SW 1271 (cell line): ENCODE results near the gene FBXO21.

Experiments
- DNase-seq, 2 experiments: peaks; one replicate each; lab custom pipeline; 2025; lab: John Stamatoyannopoulos, UW

The FBXO21 gene

GRCh38 chr12:117162633-117163032, 27.6 kb downstream of the FBXO21 start:
- no peak for DNase-seq

- no peak for DNase-seq
Observed at GRCh38 chr12:117162167-117162539, 28.1 kb downstream of the FBXO21 start.

DNA sequence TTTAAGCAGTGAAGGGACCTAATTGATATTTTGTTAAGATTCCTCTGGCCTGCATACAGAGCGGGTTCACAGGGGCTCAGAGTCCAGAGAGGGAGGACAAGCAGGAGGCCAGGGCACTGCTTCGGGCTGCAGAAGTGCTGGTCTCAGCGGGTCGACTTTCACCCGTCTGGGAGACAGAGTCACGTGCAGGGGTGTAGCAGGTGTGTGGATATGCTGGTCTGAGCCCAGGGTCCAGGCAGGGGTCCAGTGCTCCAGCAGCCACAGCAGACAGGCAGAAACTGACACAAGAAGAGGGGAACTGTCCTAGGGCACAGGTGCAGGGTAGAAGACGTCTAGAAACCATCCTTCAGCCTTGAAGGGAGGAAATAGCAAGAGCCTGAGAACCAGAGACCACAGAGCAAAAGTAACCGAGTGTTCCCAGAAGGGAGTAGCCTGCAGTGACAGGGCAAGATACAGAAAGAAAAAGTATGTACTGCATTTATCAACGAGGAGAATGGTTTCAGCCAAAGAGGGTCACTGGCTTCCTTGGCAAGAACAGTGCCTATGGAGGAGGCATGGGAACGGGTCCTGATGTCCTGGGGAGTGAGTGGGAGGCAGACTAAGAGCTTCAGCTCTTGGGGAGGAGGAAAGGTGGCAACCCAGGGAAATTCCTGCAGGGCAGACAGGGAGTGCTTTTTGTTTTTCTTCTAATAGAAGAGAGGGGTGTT, 28.7 kb downstream of the FBXO21 start:
- DNase-seq = no peak

DNA sequence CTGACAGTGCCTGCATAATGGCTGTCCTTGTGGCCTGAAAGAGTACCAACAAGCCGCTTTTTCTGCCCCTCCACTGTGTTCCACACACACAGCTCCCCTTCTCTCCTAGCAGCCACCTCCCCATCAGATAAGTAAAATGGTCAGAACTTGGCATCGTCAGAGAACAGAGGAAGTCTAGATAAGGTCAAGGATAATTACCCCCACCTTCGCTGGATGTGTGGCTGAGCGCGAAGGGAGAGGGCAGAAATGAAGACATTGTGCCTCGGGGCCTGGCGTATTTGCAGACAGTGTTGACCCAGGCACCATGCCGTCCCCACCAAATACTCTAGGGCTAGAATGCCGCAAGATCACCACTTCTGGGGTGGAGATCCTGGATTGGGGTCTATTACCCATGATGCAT, 30.6 kb downstream of the FBXO21 start:
- no peak for DNase-seq

DNA sequence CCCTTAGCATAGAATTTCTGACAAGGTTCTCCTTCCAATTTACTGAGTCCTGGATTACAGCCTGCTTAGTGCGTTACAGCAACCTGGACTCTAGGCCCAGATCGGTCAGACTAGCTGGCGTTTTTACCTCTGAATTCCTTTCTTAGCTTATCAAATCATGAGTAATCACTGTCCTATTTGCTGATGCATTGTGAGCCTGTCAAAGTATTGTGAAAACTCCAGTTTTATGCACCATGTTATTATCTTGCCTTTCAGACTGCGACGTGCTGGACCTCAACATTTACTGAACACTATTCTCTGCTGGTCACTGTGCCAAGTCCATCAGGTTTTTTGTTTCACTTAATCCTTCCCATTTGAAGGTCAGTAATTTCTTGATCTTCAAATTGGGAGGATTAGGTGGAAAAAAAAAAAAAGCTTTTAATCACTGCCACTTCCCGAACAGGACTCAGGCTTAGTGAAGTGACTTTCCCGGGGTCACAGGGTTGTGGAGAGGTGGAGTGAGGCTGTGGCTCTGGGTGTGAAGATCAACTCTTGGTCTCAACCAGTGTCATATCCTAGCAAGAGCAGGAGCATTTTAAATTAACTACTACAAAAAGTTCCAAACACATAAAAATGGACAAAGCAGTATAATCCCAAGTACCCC, 31.2 kb downstream of the FBXO21 start:
- no peak for DNase-seq

GRCh38 chr12:117158096-117158495, 32.2 kb downstream of the FBXO21 start:
- DNase-seq = no peak

GRCh38 chr12:117155278-117156060, 34.8 kb downstream of the FBXO21 start:
- DNase-seq = peak in 1 of 2 experiments; percentile 53

- no peak for DNase-seq
Observed at GRCh38 chr12:117152793-117153775, 37.2 kb downstream of the FBXO21 start.

DNA sequence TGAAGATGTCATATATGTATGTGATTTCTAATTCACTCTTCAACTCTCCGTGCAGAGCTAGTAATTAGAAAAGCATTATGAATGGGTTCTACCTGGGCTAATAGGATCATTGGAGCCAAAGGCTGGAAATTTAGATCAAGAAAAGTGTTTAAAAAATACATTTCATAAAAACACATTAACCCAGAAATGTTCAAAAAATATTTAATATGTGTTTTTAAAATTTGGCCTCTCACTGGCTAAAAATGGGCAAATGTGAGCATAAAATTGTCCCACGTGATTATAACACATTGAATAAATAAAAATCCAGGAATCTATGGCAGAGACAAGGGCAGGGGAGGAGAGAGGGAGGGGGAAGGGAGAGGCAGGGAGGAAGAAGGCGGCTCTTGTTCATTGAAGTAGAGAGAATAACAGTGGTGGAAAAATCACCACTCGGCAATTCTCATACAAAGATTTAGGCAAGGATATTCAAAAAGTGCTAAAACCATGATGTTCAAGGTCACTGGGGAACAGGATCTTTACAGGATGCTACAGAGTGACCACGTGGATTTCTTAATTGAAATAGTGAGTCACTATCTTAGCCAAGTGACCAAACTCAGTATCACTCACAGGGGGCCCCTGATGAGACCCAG, 38.8 kb downstream of the FBXO21 start:
- no peak for DNase-seq

DNA sequence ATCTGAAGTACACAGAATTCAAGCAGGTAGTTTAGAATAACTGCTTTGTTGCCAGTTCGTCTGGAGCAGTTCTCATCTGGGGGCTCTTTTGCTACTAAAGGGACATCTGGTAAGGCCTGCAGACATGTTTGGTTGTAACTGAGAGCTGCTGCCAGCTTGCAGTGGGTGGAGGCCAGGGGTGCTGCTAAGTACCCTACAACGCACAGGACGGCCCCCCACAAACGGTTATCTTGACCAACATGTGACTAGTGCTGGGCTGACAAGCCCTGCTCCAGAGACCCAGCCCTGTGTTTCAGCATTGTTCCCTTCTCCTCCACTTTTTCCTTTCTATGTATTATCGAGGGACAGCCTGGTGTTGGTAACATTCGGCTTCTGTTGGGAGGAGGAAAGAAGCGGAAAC, 40.8 kb downstream of the FBXO21 start:
- DNase-seq = no peak

GRCh38 chr12:117148642-117149041, 41.6 kb downstream of the FBXO21 start:
- DNase-seq = no peak

GRCh38 chr12:117147639-117148038, 42.6 kb downstream of the FBXO21 start:
- no peak for DNase-seq

- DNase-seq = no peak
Observed at GRCh38 chr12:117145597-117146154, 44.6 kb downstream of the FBXO21 start.

DNA sequence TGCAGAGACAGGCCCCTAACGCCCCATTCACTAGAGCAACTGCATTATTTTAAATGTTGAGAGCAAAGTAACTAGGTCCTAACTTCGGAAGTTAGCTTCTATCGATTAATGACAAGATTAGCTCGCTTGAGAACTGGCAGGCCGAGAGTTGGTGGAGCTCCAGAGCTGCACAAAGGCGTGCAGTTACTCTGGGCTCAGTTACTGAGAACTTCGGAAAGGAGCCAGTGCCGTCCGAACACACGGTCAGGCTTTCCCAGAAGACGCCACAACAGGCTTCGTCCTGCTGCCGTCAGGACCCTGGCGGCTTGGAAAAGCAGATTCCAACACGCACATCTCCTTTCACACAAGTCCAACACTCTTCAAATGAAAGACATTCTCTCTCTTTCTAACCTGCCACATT, 45.7 kb downstream of the FBXO21 start:
- DNase-seq = no peak

- DNase-seq = no peak
Observed at GRCh38 chr12:117143008-117143532, 47.2 kb downstream of the FBXO21 start.

DNA sequence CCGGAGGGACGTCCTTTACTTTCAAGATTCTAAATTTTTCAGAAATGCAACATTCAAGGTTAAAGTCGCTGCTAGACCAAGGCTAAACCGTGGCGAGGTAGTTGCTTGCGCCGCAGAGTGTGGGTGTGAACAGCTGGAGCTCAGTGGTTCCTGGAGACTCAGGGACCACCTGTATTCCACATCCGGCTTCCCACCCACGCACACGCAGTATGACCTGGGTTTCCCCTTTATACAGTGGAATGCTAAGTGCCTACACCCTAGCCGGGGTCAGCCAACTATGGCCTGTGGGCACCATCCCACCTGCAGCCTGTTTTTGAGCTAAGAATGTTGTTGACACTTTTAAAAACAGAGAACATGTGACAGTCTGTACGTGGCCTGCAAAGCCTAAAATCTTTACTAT, 48.2 kb downstream of the FBXO21 start:
- no peak for DNase-seq

- no peak for DNase-seq
Observed at GRCh38 chr12:117141097-117141898, 49.0 kb downstream of the FBXO21 start.

DNA sequence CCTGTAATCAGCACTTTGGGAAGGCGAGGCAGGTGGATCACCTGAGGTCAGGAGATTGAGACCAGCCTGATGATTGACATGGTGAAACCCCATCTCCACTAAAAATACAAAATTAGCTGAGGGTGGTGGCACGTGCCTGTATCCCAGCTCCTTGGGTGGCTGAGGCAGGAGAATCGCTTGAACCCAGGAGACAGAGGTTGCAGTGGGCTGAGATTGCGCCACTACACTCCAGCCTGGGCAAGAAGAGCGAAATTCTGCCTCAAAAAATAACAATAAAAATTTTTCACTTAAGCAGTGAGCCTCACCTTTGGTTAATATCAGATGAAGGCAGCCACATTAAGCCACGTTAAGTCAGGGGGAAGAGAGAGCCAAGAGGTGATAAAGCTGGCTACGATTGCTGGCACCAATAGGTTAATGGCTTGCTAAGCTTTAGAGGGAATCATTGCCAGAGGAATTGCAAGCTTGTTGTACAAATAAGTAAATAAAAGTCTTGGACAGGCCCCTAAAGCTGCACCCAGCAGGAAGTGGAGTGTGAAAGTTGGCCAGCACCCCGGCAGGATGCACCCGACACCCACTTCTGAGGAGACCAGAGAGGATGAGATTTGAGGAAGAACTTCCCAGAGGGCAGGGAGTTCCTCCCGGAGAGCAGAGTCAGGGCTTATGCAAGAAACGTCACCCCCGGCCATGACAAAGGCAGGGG, 49.7 kb downstream of the FBXO21 start:
- DNase-seq = no peak

DNA sequence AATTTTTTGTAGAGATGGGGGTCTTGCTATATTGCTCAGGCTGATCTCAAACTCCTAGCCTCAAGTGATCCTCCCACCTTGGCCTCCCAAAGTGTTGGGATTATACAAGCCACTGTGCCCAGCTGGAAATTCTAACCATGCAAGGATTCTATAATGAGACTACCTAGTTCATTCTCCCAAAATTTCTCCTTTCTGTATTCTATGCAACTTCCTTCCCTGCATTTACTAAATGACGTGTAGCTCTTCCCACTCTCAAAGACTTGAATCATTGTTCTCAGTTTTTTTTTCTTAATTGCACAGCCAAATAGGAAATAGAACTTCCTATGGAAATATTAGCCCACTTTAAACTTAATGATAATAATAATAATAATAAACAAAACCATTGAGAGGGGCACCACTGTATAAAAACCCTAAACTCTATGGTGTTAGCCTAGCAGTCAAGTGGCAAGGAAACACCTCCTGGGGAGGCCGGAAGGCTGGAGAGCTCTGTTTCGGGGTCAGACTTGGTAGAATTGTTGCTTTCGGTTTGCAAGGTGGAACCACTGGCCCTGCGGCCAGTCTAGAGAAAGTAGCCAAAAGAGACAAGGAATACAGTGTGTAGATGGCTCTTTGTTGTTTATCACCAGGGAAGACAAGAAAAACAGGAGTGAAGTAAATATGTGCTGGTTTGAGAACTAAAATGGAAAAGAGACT, 51.1 kb downstream of the FBXO21 start:
- DNase-seq = no peak
